ENCODE data around the gene NPSR1.

GRCh38 chr7:34838329-34838728, 180.3 kb downstream of the NPSR1 start:
- TF ChIP-seq MAX (IDR thresholded peaks at IDR 0.05; ENCODE audit: low read depth): no peak
- TF ChIP-seq CTCF (IDR thresholded peaks at IDR 0.05): no peak

Measured in SK-N-SH (cell line).